Hepatocyte (in vitro differentiated cells): ENCODE results near the gene USP22.

Experiments used
- EZH2 ChIP-seq: fragments of 200-600 bp; sonication (generic); IDR thresholded peaks from 2 replicates; pipeline ENCODE4 v1.6.1; 2016; ENCODE audit warnings: antibody characterized with exemption, mild to moderate bottlenecking, borderline replicate concordance
- TF ChIP-seq, protein P1 (sequence below): fragments of 200-600 bp; sonication (generic); IDR thresholded peaks from 2 replicates; pipeline ENCODE4 v1.5.1; 2016; ENCODE audit warnings: antibody characterized with exemption, mild to moderate bottlenecking; ENCODE audit not compliant: poor library complexity

DNA sequence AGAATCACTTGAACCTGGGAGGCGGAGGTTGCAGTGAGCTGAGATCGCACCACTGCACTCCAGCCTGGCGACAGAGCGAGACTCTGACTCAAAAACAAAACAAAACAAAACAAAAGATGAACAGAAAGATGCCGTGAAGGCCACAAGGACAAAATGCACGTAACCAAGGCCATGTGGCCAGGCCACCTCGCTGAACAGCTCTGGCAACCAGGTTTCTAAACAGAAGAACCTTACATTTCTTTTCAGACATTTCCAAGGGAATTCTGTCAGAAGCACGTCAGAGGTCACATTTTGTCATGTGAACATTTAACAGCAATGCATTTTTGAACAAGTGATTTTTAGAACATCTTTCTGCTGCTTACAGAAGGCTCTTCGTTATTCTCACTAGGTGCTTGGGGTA, 28.8 kb downstream of the USP22 start:
- TF ChIP-seq, protein P1, sequence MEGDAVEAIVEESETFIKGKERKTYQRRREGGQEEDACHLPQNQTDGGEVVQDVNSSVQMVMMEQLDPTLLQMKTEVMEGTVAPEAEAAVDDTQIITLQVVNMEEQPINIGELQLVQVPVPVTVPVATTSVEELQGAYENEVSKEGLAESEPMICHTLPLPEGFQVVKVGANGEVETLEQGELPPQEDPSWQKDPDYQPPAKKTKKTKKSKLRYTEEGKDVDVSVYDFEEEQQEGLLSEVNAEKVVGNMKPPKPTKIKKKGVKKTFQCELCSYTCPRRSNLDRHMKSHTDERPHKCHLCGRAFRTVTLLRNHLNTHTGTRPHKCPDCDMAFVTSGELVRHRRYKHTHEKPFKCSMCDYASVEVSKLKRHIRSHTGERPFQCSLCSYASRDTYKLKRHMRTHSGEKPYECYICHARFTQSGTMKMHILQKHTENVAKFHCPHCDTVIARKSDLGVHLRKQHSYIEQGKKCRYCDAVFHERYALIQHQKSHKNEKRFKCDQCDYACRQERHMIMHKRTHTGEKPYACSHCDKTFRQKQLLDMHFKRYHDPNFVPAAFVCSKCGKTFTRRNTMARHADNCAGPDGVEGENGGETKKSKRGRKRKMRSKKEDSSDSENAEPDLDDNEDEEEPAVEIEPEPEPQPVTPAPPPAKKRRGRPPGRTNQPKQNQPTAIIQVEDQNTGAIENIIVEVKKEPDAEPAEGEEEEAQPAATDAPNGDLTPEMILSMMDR = no peak
- no peak for TF ChIP-seq EZH2
